DND-41 (cell line): ENCODE data around the gene PPP6R1.

Source experiments
- ATAC-seq: fragments of 200-7000 bp; cut with Tn5 transposase; 3 replicates; pipeline ENCODE4 v1.9.1; 2021; ENCODE audit warnings: low read depth; ENCODE audit not compliant: insufficient read depth
- DNase-seq: peaks from one replicate; pipeline ENCODE4 v3.0.0-alpha.2; 2020
- H2AFZ ChIP-seq: 2 replicates; pipeline ENCODE4 v1.6.0; 2012; ENCODE audit warnings: low read depth, low read length
- H3K27ac ChIP-seq: 2 replicates; pipeline ENCODE4 v1.5.1; 2012; ENCODE audit warnings: low read length, inconsistent platforms
- H3K27me3 ChIP-seq: fragments of 200-600 bp; sonication (generic); 2 replicates; pipeline ENCODE4 v1.6.0; 2012; ENCODE audit warnings: low read length, mild to moderate bottlenecking, inconsistent platforms; ENCODE audit not compliant: insufficient read depth, poor library complexity
- H3K36me3 ChIP-seq: 2 replicates; pipeline ENCODE4 v1.5.1; 2012; ENCODE audit warnings: low read length, inconsistent platforms; ENCODE audit not compliant: insufficient read depth
- H3K4me1 ChIP-seq: 2 replicates; pipeline ENCODE4 v1.5.1; 2012; ENCODE audit warnings: mild to moderate bottlenecking, low read length; ENCODE audit not compliant: insufficient read depth
- H3K4me2 ChIP-seq: 2 replicates; pipeline ENCODE4 v1.6.0; 2012; ENCODE audit warnings: mild to moderate bottlenecking, moderate library complexity, low read length, inconsistent platforms; ENCODE audit not compliant: insufficient read depth
- H3K4me3 ChIP-seq, 2 experiments: fragments of 200-600 bp in 1 of 2; shearing (Covaris generic) in 1 of 2; 2 replicates each; pipeline ENCODE4 v1.5.1; 2012 to 2016; ENCODE audit warnings: inconsistent platforms in 2 of 2, low read length in 2 of 2, mild to moderate bottlenecking in 2 of 2, low read depth in 1 of 2, moderate library complexity in 1 of 2
- H3K79me2 ChIP-seq: 2 replicates; pipeline ENCODE4 v1.6.0; 2012; ENCODE audit warnings: low read length, inconsistent platforms; ENCODE audit not compliant: insufficient read depth
- H3K9ac ChIP-seq: 2 replicates; pipeline ENCODE4 v1.6.0; 2012; ENCODE audit warnings: low read depth, mild to moderate bottlenecking, inconsistent platforms, low read length, moderate library complexity
- H3K9me3 ChIP-seq: 2 replicates; pipeline ENCODE4 v1.5.1; 2012; ENCODE audit warnings: low read length, moderate library complexity, mild to moderate bottlenecking, inconsistent platforms; ENCODE audit not compliant: insufficient read depth, severe bottlenecking
- H4K20me1 ChIP-seq: 2 replicates; pipeline ENCODE4 v1.6.0; 2012; ENCODE audit warnings: low read length; ENCODE audit not compliant: insufficient read depth
- CTCF ChIP-seq: IDR thresholded peaks from 2 replicates; pipeline ENCODE4 v1.5.1; 2012; ENCODE audit warnings: borderline replicate concordance, low read length, moderate library complexity, mild to moderate bottlenecking; ENCODE audit not compliant: poor library complexity, severe bottlenecking; ENCODE audit errors: extremely low read depth
- EZH2 ChIP-seq: IDR thresholded peaks from 3 replicates; pipeline ENCODE4 v1.6.1; 2012; ENCODE audit warnings: borderline replicate concordance, low read depth, mild to moderate bottlenecking, moderate library complexity, low read length, inconsistent platforms; ENCODE audit not compliant: severe bottlenecking

The PPP6R1 gene

GRCh38 chr19:55196803-55197202 is 62.0 kb downstream of the PPP6R1 start:
- Histone ChIP-seq H3K79me2 (no peaks in the 10 kb centered on the region), H3K4me3 (no peak overlapping the region), H3K4me2 (no peak overlapping the region), H3K9ac (no peak overlapping the region), H3K4me1 (no peaks in the 10 kb centered on the region), H4K20me1 (peaks cover 5% of the 10 kb centered on the region; the same call in 1 of the 2 replicates), H2AFZ (no peak overlapping the region), H3K36me3 (no peaks in the 10 kb centered on the region), H3K9me3 (no peaks in the 10 kb centered on the region), H3K27ac (no peak overlapping the region), H3K27me3 (no peaks in the 10 kb centered on the region)
- no peak for DNase-seq
- no peak for ATAC-seq
- TF ChIP-seq CTCF (no peak), EZH2 (no peak)

GRCh38 chr19:55193481-55193880 is 65.3 kb downstream of the PPP6R1 start:
- no peak for TF ChIP-seq EZH2
- no peak for TF ChIP-seq CTCF
- H2AFZ ChIP-seq: no peak overlapping the region
- no peak overlapping the region for H3K4me2 ChIP-seq
- H3K27ac ChIP-seq: no peak overlapping the region
- no peaks in the 10 kb centered on the region for H3K36me3 ChIP-seq
- H3K9me3 ChIP-seq: no peaks in the 10 kb centered on the region
- H3K4me3 ChIP-seq: no peak overlapping the region
- H3K4me1 ChIP-seq: no peaks in the 10 kb centered on the region
- H3K79me2 ChIP-seq: no peaks in the 10 kb centered on the region
- H4K20me1 ChIP-seq: peaks cover under 1% of the 10 kb centered on the region; the same call in 1 of the 2 replicates
- ATAC-seq (no peak), DNase-seq (no peak)
- H3K9ac ChIP-seq: no peak overlapping the region
- no peaks in the 10 kb centered on the region for H3K27me3 ChIP-seq

- Histone ChIP-seq H3K36me3 (no peaks in the 10 kb centered on the region), H3K9me3 (no peaks in the 10 kb centered on the region), H3K9ac (no peak overlapping the region), H3K4me2 (no peak overlapping the region), H3K79me2 (no peaks in the 10 kb centered on the region), H3K27ac (no peak overlapping the region), H2AFZ (no peak overlapping the region), H3K4me3 (no peak overlapping the region), H4K20me1 (peaks cover 5% of the 10 kb centered on the region), H3K4me1 (no peaks in the 10 kb centered on the region), H3K27me3 (no peaks in the 10 kb centered on the region)
- DNase-seq (no peak), ATAC-seq (no peak)
- TF ChIP-seq CTCF: no peak
- TF ChIP-seq EZH2: no peak
Measured at GRCh38 chr19:55189403-55189835, 69.4 kb downstream of the PPP6R1 start.

GRCh38 chr19:55188625-55189024 is 70.2 kb downstream of the PPP6R1 start:
- Histone ChIP-seq H3K4me2 (no peak overlapping the region), H3K79me2 (no peaks in the 10 kb centered on the region), H3K4me3 (no peak overlapping the region), H3K9ac (no peak overlapping the region), H3K36me3 (no peaks in the 10 kb centered on the region), H4K20me1 (peaks cover 7% of the 10 kb centered on the region), H2AFZ (no peak overlapping the region), H3K27me3 (no peaks in the 10 kb centered on the region), H3K9me3 (no peaks in the 10 kb centered on the region), H3K4me1 (no peaks in the 10 kb centered on the region), H3K27ac (no peak overlapping the region)
- no peak for TF ChIP-seq EZH2
- TF ChIP-seq CTCF: no peak
- no peak for DNase-seq
- no peak for ATAC-seq
